ENCODE measurements around the gene FLYWCH1. TPM values are rescaled to one million over a fixed set of nuclear protein-coding genes. Genes with fewer than 3 reads are reported as not detected.

FLYWCH1 gene
- total and polyA plus RNA-seq, 9 of the 15 experiments (the other 6 are each of a cell fraction or from before 2014, with no cell fraction given) = 0.18 to 33.6 (median 11.3) TPM

GRCh38 chr16:2986623-2987188, 75.0 kb downstream of the FLYWCH1 start:
- in situ Hi-C loops (cut with MboI) = no loop called here
- Histone ChIP-seq H3K4me3 (no peak overlapping the region), H3K27me3 (ENCODE audit: control insufficient read depth in 2 of 2, insufficient read depth in 2 of 2, low read length in 2 of 2) (no peaks in the 10 kb centered on the region), H3K36me3 (ENCODE audit: control insufficient read depth, insufficient read depth, low read length) (no peaks in the 10 kb centered on the region), H3K4me1 (replicated peaks in 1 of 2; ENCODE audit: control insufficient read depth in 2 of 2, insufficient read depth in 2 of 2, low read length in 2 of 2) (peaks cover 16 to 70% of the 10 kb centered on the region in 2 experiments), H3K4me2 (ENCODE audit: insufficient read depth, low read length) (no peak overlapping the region), H3K79me2 (ENCODE audit: control insufficient read depth, insufficient read depth, low read length) (no peaks in the 10 kb centered on the region), H4K20me1 (replicated peaks; ENCODE audit: control insufficient read depth, insufficient read depth, low read length) (no peaks in the 10 kb centered on the region), H3K9me1 (ENCODE audit: control insufficient read depth, insufficient read depth, low read length) (no peaks in the 10 kb centered on the region), H2AFZ (ENCODE audit: low read depth, low read length) (no peak overlapping the region), H3K9ac (ENCODE audit: insufficient read depth in 1 of 2, low read depth in 2 of 2, low read length in 2 of 2) (peak overlapping the region in 1 of 2 experiments; percentile 64; a peak in 2 of 4 replicates), H3K9me3 (replicated peaks; ENCODE audit: control insufficient read depth, insufficient read depth, low read depth, low read length) (no peaks in the 10 kb centered on the region), H3K27ac (ENCODE audit: extremely low read depth, low read depth, low read length) (no peak overlapping the region)
- FAIRE-seq (no peak), ATAC-seq (no peak), DNase-seq (ENCODE audit: extremely low read depth in 1 of 4, low spot score in 3 of 4) (no peak)
- BruUV-seq (replicated peaks) = no TSS peak
- POLR2A ChIA-PET = interaction anchor here (0.5 kb wide), 1 partner anchor 15 kb away, joined by 3 read pairs; no protein-coding TSS in a partner anchor
- CTCF ChIA-PET (ENCODE audit: low intra/inter-chr PET ratio) = no interaction called here
- intact Hi-C loops (cut with micrococcal nuclease) = no loop called here
- 59% methylated on average over 12 of the region's 17 CpGs for WGBS (ENCODE audit: insufficient coverage, low coverage, missing lambda C conversion rate)
- TF ChIP-seq ZNF644 (tag; IDR thresholded peaks at IDR 0.05; ENCODE audit: low read depth) (no peak), SP1 (CRISPR knock-in tag; IDR thresholded peaks at IDR 0.05) (no peak), TAL1 (IDR thresholded peaks at IDR 0.05) (no peak), POLR2B (IDR thresholded peaks at IDR 0.05; ENCODE audit: low read depth, partially characterized antibody) (no peak), MYBL2 (IDR thresholded peaks at IDR 0.05; ENCODE audit: low read depth) (no peak), MYBL2 (CRISPR knock-in tag; IDR thresholded peaks at IDR 0.05; ENCODE audit: borderline replicate concordance) (no peak), ZMIZ1 (IDR thresholded peaks at IDR 0.05; ENCODE audit: low read depth in 2 of 2, low read length in 2 of 2) (no peak), SRSF7 (optimal IDR thresholded peaks at IDR 0.05; ENCODE audit: low read depth, low read length) (no peak), MEIS2 (IDR thresholded peaks at IDR 0.05; ENCODE audit: partially characterized antibody) (no peak), ZNF184 (CRISPR knock-in tag; IDR thresholded peaks at IDR 0.05) (no peak), SAP30 (IDR thresholded peaks at IDR 0.05; ENCODE audit: borderline replicate concordance, insufficient read depth, low read depth, low read length, poor library complexity, severe bottlenecking) (no peak), ZNF197 (CRISPR knock-in tag; IDR thresholded peaks at IDR 0.05; ENCODE audit: low read depth) (no peak), TFAP4 (CRISPR knock-in tag; IDR thresholded peaks at IDR 0.05; ENCODE audit: borderline replicate concordance) (no peak), PCBP2 (IDR thresholded peaks at IDR 0.05; ENCODE audit: low read depth, low read length, poor library complexity, severe bottlenecking) (no peak)
- TF ChIP-seq, protein P1, sequence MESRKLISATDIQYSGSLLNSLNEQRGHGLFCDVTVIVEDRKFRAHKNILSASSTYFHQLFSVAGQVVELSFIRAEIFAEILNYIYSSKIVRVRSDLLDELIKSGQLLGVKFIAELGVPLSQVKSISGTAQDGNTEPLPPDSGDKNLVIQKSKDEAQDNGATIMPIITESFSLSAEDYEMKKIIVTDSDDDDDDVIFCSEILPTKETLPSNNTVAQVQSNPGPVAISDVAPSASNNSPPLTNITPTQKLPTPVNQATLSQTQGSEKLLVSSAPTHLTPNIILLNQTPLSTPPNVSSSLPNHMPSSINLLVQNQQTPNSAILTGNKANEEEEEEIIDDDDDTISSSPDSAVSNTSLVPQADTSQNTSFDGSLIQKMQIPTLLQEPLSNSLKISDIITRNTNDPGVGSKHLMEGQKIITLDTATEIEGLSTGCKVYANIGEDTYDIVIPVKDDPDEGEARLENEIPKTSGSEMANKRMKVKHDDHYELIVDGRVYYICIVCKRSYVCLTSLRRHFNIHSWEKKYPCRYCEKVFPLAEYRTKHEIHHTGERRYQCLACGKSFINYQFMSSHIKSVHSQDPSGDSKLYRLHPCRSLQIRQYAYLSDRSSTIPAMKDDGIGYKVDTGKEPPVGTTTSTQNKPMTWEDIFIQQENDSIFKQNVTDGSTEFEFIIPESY (CRISPR knock-in tag; IDR thresholded peaks at IDR 0.05) = no peak

Data from K562 (cell line).